GM19455 (cell line): ENCODE results near the gene SLCO3A1.

Source experiments
- ATAC-seq: cut with Tn5 transposase; IDR thresholded peaks from one replicate; pipeline ENCODE4 v1.9.1; 2021; ENCODE audit not compliant: unreplicated experiment

The SLCO3A1 gene

DNA sequence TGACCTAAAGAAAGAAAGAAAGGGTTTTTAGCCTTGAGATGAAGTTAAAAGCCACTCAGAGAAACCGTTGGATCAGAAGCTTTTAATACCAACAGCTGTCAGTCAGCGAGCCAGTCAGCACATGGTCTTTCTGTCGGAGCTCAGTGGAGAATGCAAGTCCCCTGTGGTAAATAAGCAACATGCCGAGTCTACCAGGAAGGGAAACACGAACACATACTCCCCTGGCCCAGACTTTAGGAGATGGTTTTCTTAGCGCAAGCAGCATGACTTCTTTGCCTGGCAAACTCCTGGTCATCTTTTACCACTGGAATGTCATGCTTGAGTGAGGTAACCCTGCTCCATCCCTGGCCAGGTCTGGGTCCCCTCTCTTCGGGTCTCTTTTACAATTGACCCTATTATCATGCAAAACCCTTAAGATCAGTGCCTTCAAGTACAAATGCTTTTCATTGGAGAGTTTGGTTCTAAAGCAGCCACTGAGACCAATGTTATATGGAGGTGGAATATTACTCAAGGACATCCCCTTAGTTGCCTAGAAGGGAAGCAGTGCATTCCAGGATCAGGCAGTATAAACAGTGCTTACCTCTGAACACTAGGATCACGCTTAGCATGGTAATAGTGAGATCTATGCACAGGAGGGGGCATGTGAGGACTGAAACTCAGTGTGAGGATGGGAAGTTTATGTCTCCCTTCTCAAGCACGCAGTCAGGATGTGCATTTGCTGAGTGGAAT is 28.2 kb downstream of the SLCO3A1 start:
- ATAC-seq = no peak

- ATAC-seq = no peak
Measured at GRCh38 chr15:91882858-91883586, 29.5 kb downstream of the SLCO3A1 start.

DNA sequence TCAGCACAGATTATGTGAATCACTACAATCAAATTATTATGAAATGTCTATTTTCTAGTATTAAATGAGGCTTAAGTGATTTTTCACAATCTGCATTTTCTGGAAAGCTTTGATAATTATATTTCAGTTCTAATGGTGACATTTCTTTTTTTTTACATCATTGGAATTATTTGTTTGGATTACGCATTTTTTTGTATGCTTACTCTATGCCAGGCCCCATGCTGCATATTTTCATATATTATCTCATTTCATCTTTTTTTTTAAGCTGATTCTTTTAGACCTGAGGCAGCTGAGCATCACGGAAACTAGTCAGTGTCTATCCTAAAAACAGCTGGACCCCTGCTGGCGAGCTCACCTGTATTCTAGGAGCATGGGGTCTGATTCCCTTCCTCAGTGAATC is 31.1 kb downstream of the SLCO3A1 start:
- ATAC-seq = no peak

DNA sequence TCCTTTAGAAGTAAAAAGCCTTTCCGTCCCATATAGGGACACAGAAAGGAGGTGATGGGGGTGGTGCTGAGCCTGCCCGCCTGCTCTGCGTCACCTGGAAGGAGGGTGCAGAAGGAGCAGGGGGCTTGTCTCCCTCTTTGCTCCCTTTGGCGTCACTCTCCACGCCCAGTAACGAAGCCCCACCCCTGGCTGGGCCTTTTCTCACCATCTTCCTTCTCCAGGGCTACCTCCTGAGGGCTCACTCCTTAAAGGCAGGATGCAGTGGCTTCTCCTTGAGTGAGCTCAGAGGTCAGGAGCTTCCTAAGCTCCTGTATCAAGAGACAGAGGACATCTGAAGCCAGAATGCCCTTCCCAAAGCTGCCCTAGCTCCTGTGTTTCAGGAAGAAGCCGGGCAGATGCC is 31.5 kb downstream of the SLCO3A1 start:
- no peak for ATAC-seq

- ATAC-seq = no peak
Measured at GRCh38 chr15:91885714-91886270, 32.3 kb downstream of the SLCO3A1 start.

DNA sequence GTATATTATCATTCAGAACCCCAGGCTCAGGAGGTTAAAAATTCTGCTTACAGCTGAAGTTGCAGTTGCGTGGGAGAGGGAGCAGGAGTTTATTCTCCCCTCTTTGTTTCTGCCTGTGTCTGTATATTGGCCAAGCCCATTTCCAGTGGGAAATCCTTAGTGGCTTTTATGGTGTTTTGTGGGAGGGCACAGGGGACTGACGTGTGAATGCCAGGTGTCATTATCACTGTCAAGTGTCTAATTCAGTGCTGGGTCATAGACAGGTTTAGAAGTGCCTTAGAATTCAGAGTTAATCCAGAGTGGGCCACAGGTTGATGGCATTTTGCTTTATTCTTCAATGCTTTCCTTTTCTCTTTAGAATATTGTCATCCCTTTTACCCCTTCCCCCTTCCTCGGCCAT is 33.4 kb downstream of the SLCO3A1 start:
- ATAC-seq = no peak

DNA sequence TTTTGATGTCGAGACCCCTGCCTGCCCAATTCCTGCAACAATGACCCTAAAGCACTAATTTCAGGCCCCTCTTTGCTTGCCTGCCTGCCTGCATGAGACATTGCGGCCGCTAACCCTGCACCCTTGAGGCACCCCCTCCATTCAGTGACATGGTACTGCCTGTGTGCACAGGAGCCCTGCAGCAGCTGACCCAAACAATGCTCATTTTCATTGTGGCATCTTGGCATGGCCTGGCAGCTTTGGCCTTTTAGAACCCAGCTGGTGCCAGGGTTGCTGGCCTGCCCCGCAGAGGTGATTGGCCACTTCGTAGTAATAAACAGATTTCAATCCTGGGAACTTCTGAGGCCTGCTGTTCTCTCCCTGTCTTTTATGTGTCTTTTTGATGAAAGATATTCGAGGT is 33.8 kb downstream of the SLCO3A1 start:
- no peak for ATAC-seq

DNA sequence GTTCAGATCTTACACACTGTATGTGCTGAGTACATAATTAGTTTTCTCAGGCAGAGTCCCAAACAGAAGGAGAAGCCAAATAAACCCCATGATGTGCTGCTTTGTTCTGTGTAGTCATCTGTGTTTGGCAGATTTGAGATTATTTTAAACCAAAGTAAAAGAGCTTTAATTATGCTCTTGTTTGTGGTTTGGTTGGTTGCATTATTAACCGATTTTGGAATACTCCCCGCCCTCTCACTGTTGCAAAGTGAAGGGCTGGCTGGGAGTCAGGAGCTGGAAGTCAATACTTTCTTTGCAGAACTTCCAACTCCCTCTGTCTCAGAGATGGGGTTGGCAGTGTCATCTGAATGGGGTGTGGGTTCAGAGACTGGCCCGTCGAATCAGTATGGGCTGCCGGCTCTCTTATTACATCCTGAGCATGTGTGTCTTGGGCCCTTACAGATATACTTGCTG is 34.4 kb downstream of the SLCO3A1 start:
- no peak for ATAC-seq

DNA sequence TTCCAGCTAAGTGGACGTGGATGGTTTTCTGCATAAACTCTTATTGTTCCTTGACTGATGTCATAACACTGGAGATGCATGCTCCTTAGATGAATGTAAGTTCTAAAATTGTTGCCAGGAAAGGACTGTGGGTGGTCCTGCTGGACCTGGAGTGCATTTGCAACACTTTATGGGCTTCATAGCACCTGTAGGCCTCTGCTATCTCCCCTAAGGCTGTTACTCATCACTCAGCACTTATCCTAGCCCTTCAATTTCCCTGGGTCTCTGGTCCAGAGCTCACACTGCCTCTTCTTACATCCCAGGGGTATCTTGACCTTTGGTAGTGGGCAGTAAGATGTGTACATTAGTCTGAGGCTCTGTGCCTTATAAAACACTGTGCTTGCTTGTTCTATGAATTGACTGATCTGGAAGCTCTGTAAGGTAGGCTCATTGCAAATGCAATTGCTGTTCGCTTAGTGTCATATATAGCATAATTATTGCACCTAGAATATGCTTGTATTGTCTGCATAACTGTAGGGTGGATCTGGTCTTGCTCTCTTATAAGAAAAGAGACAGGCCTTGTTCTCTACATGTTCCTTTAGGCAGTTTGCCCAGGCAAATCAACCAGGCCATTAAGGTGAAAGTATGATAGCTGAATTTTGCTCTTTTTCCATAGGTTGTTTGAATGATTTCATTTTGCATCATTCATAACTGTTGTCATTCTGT is 35.8 kb downstream of the SLCO3A1 start:
- no peak for ATAC-seq

GRCh38 chr15:91890614-91891013 is 37.1 kb downstream of the SLCO3A1 start:
- no peak for ATAC-seq

DNA sequence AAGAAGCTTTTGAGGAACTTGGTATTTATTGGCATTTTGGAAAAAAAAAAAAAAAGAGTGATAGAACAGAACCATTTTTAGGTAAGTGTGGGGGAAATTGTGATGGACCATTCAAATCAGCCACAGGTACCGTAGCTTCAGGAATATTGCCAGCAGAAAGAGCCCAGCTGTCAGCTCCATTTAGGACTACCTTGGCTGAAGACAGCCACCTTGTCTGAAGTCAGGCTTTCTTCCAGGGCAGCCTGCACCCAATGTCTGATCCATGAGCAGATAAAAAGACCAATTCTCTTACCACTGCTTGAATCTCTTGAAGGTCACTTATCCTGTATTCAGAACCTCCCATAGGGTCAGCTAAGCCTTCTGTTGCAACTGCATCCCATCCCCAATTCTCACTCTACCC is 37.6 kb downstream of the SLCO3A1 start:
- ATAC-seq = no peak

DNA sequence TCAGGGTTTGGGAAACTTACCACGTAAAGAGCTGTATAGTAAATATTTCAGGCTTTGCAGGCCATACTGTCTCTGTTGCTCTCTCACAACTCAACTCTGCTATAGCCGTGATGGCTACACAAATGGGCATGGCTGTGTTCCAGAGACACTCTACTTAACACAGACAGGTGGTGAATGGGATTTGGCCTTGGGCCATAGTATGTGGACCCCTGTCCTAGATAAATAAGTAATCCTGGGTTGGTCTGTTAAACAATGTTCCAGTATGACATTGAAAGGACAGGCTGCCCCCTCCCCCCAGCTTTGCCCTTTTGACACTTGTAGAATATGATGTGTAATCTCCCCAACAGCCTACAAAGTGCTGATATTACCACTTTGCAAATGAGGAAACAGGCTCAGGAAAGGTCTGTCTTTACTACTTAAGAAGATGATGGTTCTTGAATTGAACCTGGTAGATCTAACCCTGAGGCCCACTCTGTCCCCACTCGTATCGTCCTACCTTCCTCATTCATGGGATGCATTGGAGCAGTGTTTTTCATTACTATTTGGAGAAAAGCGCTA is 38.4 kb downstream of the SLCO3A1 start:
- no peak for ATAC-seq

GRCh38 chr15:91892436-91892835 is 38.9 kb downstream of the SLCO3A1 start:
- ATAC-seq = no peak

DNA sequence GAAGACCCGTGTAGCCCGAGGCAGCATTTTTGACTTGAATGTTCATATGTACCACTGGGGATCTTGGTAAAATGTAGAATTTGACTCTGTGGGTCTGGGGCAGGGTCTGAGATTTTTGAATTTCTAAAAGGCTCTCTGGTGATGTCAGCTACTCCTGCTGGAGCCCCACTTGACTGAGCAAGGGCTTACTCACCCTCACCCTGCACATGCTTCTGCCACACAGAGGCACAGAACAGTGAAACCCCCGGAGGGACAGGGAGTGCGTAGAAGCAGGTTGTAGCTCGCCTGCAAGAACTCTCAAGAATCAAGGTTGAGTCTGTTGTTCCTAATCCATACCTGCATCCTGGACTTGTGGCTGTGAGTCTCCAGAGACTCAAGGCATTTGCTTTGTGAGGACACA is 41.1 kb downstream of the SLCO3A1 start:
- no peak for ATAC-seq

DNA sequence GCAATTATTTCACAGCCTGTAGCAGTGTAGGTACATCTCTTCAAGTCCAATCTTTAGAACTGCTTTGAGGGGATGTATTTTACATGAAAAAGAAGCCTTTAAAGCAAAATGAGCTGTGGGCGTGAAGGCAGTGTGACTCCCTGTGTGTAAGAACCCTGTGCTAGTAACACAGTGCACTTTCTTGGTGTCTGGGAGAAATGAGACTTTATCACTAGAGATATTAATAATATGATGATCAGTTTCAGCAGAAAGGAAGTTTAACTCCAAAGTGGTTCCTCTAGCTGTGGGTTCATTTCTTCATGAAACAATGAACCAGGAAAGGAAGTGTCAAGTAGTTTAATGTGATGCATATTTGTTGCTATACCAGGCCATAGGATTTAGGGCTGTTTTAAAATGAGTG is 41.5 kb downstream of the SLCO3A1 start:
- no peak for ATAC-seq

DNA sequence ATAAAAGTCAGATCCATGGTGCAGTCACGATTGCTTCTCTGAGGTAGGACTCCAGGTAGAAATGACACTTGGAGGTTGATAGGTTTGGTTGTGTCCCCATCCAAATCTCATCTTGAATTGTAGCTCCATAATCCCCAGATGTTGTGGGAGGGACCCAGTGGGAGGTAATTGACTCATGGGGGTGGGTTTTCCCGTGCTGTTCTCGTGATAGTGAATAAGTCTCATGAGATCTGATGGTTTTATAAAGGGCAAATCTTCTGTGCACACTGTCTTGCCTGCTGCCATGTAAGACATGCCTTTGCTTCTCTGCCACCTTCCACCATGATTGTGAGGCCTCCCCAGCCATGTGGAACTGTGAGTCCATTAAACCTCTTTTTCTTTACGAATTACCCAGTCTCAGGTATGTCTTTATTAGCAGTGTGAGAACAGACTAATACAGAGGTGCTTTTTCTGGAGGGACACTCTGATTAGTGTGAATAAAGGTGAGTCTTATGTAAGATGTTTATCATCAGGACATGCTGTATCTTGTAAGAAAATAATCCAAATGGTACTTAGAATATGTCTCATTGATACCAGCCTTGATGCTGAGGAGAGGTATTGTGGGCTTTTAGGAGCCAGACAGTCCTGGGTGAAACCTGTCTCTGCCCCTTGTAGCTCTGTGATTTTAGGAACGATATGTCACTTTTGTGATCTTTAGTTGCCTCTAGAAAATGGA is 43.0 kb downstream of the SLCO3A1 start:
- no peak for ATAC-seq

GRCh38 chr15:91897585-91898372 is 44.3 kb downstream of the SLCO3A1 start:
- no peak for ATAC-seq

DNA sequence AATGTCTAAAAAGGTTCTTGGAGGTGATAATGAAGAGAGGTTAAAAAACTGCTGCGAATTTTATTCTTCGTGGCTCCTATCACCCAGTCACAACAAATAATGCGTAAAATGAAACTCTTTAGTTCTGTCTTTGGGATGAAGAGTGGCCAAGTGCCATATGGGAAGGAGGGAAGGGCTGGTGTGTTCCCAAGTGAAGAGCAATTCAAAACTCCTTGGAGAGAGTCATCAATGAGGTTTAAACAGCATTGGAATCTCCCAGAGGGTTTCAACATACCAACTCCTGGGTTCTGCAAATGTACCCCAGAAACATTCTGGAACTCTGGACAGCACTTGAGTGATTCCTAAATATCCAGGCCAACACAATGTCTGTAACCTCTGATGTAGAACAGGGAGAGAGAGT is 45.3 kb downstream of the SLCO3A1 start:
- ATAC-seq = no peak

GRCh38 chr15:91904942-91905341 is 51.4 kb downstream of the SLCO3A1 start:
- no peak for ATAC-seq

DNA sequence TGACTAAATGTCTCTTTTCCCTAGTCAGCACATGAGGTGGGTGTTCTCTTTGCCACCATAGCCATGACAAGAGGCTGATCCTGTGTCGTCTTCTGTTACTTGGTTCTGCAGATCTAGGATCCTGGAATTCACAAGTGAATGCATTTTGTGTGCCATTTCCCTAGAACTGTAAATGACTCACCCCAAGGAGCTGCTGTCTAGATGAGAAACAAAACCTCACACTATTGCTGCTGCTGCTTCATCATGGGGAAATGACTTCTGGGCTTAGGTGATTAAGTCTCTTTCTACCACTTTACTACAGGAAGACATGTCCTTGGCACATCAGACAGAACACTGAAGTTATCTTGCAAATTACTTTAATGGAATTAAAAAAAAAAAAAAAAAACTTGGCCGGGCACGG is 54.9 kb downstream of the SLCO3A1 start:
- ATAC-seq = no peak
